SK-MEL-5 (cell line): Measurements from ENCODE around the gene LIN52. TPM values are rescaled to one million over a fixed set of nuclear protein-coding genes. Genes with fewer than 3 reads are reported as not detected.

ENCODE experiments used
- DNase-seq: peaks from one replicate; pipeline ENCODE4 v3.0.0-alpha.2; 2016; ENCODE audit warnings: low read depth, low spot score
- in situ Hi-C: cut with HindIII; loops from 2 replicates; pipeline ENCODE4 v1.10.0; 2016; ENCODE audit warnings: low sequenced_read_pairs, high pct_unique_total_duplicates, low pct_unique_long_range_greater_than_20kb
- polyA plus RNA-seq, 2 experiments: library from polyadenylated mRNA; depleted of rRNA; stranded (reverse); fragments of >200 nt; gene quantifications; 2 replicates each; pipeline ENCODE4 v1.2.3, GENCODE V29; 2015
- total RNA-seq: library from RNA; depleted of rRNA; stranded (reverse); fragments of >200 nt; shearing (Covaris generic); gene quantifications from 2 replicates; pipeline ENCODE4 v1.2.3, GENCODE V29; 2014; rRNA removed

The LIN52 gene
- 10.5 and 11.8 TPM in 2 replicates for total RNA-seq
- 7.9 and 10.8 TPM in 2 replicates for polyA plus RNA-seq (2015; cell fraction: cytosol; rRNA removed)
- polyA plus RNA-seq (2015; cell fraction: nucleus; rRNA removed): 7.7 and 10.4 TPM in 2 replicates

- in situ Hi-C loops: no loop called here
- DNase-seq: peak; percentile 100
These were observed at the start of gene LIN52, which contains the start of gene ALDH6A1 for GRCh38 chr14:74084277-74085046. TSS of gene LIN52 (plus strand) at chr14:74084956. CDS start at chr14:74084975, 19 bp downstream. TSS of gene ALDH6A1 (minus strand) at chr14:74084453. CDS start at chr14:74084394, 59 bp downstream.

GRCh38 chr14:74035556-74035955, 49.2 kb upstream of the LIN52 start:
- in situ Hi-C loops: no loop called here
- DNase-seq: no peak

GRCh38 chr14:74038020-74038859, 46.5 kb upstream of the LIN52 start:
- DNase-seq: peak; percentile 75
- in situ Hi-C loops: no loop called here

- in situ Hi-C loops: no loop called here
- no peak for DNase-seq
These were observed 42.5 kb upstream of the LIN52 start for GRCh38 chr14:74042296-74042695.

- in situ Hi-C loops: no loop called here
- DNase-seq: no peak
These were observed 39.2 kb upstream of the LIN52 start for GRCh38 chr14:74045522-74045921.

GRCh38 chr14:74048281-74048680, 36.5 kb upstream of the LIN52 start:
- peak; percentile 35 for DNase-seq
- in situ Hi-C loops: no loop called here

GRCh38 chr14:74049876-74050495, 34.8 kb upstream of the LIN52 start:
- in situ Hi-C loops: no loop called here
- no peak for DNase-seq

- in situ Hi-C loops: no loop called here
- no peak for DNase-seq
These were observed 22.0 kb upstream of the LIN52 start for GRCh38 chr14:74062809-74063150.

GRCh38 chr14:74064426-74064825, 20.3 kb upstream of the LIN52 start:
- in situ Hi-C loops: no loop called here
- DNase-seq: no peak

GRCh38 chr14:74064883-74065282, 19.9 kb upstream of the LIN52 start:
- in situ Hi-C loops: no loop called here
- no peak for DNase-seq

- in situ Hi-C loops: no loop called here
- no peak for DNase-seq
These were observed 18.8 kb upstream of the LIN52 start for GRCh38 chr14:74065746-74066575.

GRCh38 chr14:74077401-74077800, 7.4 kb upstream of the LIN52 start:
- no peak for DNase-seq
- in situ Hi-C loops: no loop called here

- DNase-seq: no peak
- in situ Hi-C loops: no loop called here
These were observed 3.8 kb upstream of the LIN52 start for GRCh38 chr14:74080820-74081460.

GRCh38 chr14:74081491-74081890, 3.3 kb upstream of the LIN52 start:
- in situ Hi-C loops: no loop called here
- no peak for DNase-seq

GRCh38 chr14:74083161-74083560, 1.6 kb upstream of the LIN52 start:
- peak; percentile 23 for DNase-seq
- in situ Hi-C loops: no loop called here

- in situ Hi-C loops: no loop called here
- no peak for DNase-seq
These were observed 926 bp upstream of the LIN52 start for GRCh38 chr14:74083784-74084276.
